ENCODE results near the gene ZDHHC7.
"Not testable (repeated sequence)": the region's sequence is repeated elsewhere in the genome, so short reads cannot be mapped to it uniquely, and the experiment has no call there.

Gene ZDHHC7

GRCh38 chr16:85010931-85011845, at the start of gene ZDHHC7:
Gene ZDHHC7 (minus strand): TSS chr16:85011535. CDS start chr16:84990618, 20,917 bp downstream.
- peak; percentile 71 to 85 for DNase-seq

- DNase-seq: no peak
Observed at GRCh38 chr16:85058909-85059308, 47.6 kb upstream of the ZDHHC7 start.

GRCh38 chr16:85057948-85058347, 46.6 kb upstream of the ZDHHC7 start:
- no peak for DNase-seq

- DNase-seq: no peak
Observed at GRCh38 chr16:85057212-85057889, 46.0 kb upstream of the ZDHHC7 start.

GRCh38 chr16:85056211-85056748, 44.9 kb upstream of the ZDHHC7 start:
- peak; percentile 44 to 45 for DNase-seq

GRCh38 chr16:85055493-85056210, 44.3 kb upstream of the ZDHHC7 start:
- DNase-seq: peak; percentile 75 to 93

GRCh38 chr16:85054948-85055492, 43.7 kb upstream of the ZDHHC7 start:
- no peak for DNase-seq

GRCh38 chr16:85054321-85054720, 43.0 kb upstream of the ZDHHC7 start:
- not testable (repeated sequence) for DNase-seq

- no peak for DNase-seq
Observed at GRCh38 chr16:85052536-85052935, 41.2 kb upstream of the ZDHHC7 start.

GRCh38 chr16:85051683-85052082, 40.3 kb upstream of the ZDHHC7 start:
- no peak for DNase-seq

- no peak for DNase-seq
Observed at GRCh38 chr16:85051067-85051581, 39.8 kb upstream of the ZDHHC7 start.

GRCh38 chr16:85049706-85050305, 38.5 kb upstream of the ZDHHC7 start:
- no peak for DNase-seq

GRCh38 chr16:85048921-85049562, 37.7 kb upstream of the ZDHHC7 start:
- no peak for DNase-seq

GRCh38 chr16:85047867-85048455, 36.6 kb upstream of the ZDHHC7 start:
- DNase-seq: peak; percentile 55 to 63

- DNase-seq: no peak
Observed at GRCh38 chr16:85046931-85047866, 35.9 kb upstream of the ZDHHC7 start.

- DNase-seq: peak; percentile 75 to 78
Observed at GRCh38 chr16:85046472-85046916, 35.2 kb upstream of the ZDHHC7 start.

- no peak for DNase-seq
Observed at GRCh38 chr16:85045641-85046471, 34.5 kb upstream of the ZDHHC7 start.

- no peak for DNase-seq
Observed at GRCh38 chr16:85045077-85045476, 33.7 kb upstream of the ZDHHC7 start.

GRCh38 chr16:85042606-85043005, 31.3 kb upstream of the ZDHHC7 start:
- DNase-seq: no peak

Data from inflammatory macrophage treated with lipopolysaccharide for 1 hour (primary cell).